Upper lobe of left lung (tissue), 6 donors: ENCODE measurements around the gene SPINK6. TPM values are rescaled to one million over a fixed set of nuclear protein-coding genes. Genes with fewer than 3 reads are reported as not detected.

ENCODE experiments used
- ATAC-seq, 2 donors: fragments of 200-7000 bp; cut with Tn5 transposase; one replicate each; pipeline ENCODE4 v1.9.1; 2022; ENCODE audit warnings: mild to moderate bottlenecking in 2 of 2, moderate library complexity in 2 of 2; ENCODE audit not compliant: low FRiP score in 2 of 2
- DNase-seq, 2 donors: peaks; one replicate each; pipeline ENCODE4 v3.0.0-alpha.2; 2019 to 2020
- H3K27ac ChIP-seq, 4 donors: fragments of 200-600 bp; sonication (generic); one replicate each; pipeline ENCODE4 v1.5.1; 2016 to 2019
- H3K27me3 ChIP-seq, 4 donors: fragments of 200-600 bp; sonication (generic); one replicate each; pipeline ENCODE4 v1.5.1; 2017 to 2019
- H3K36me3 ChIP-seq, 4 donors: fragments of 200-600 bp; sonication (generic); one replicate each; pipeline ENCODE4 v1.5.1; 2016 to 2019
- H3K4me1 ChIP-seq, 4 donors: fragments of 200-600 bp; sonication (generic); one replicate each; pipeline ENCODE4 v1.5.1; 2018 to 2019
- H3K4me3 ChIP-seq, 4 donors: fragments of 200-600 bp; sonication (generic); one replicate each; pipeline ENCODE4 v1.5.1; 2017 to 2019; ENCODE audit warnings: mild to moderate bottlenecking in 2 of 4, moderate library complexity in 1 of 4
- H3K9me3 ChIP-seq, 4 donors: fragments of 200-600 bp; sonication (generic); one replicate each; pipeline ENCODE4 v1.5.1; 2018 to 2019
- CTCF ChIP-seq, 6 experiments: fragments of 450-650 bp in 4 of 6; fragments of 200-600 bp in 2 of 6; sonication (generic) in 2 of 6; IDR thresholded peaks; one replicate each; pipeline ENCODE4 v1.5.1; 2016 to 2019; ENCODE audit warnings: antibody characterized with exemption in 6 of 6
- EP300 ChIP-seq, 4 donors: sonication (generic); formaldehyde crosslinking; IDR thresholded peaks; one replicate each; pipeline ENCODE4 v1.5.1; 2017; ENCODE audit warnings: antibody characterized with exemption in 4 of 4, control low read depth in 2 of 4
- POLR2A ChIP-seq, 4 donors: fragments of 450-650 bp; IDR thresholded peaks; one replicate each; pipeline ENCODE4 v1.5.1; 2016 to 2017; ENCODE audit warnings: antibody characterized with exemption in 4 of 4, mild to moderate bottlenecking in 2 of 4
- POLR2AphosphoS5 ChIP-seq, 2 donors: sonication (generic); formaldehyde crosslinking; IDR thresholded peaks; one replicate each; pipeline ENCODE4 v1.5.1; 2017; ENCODE audit warnings: antibody characterized with exemption in 2 of 2
- WGBS, 2 donors: methylation state at CpG; one replicate each; pipeline ENCODE4 v1.1.5; 2017 to 2018; 5-methylcytosine and 5-hydroxymethylcytosine counted together
- total RNA-seq, 6 donors: library from RNA; depleted of rRNA in 4 of 6; stranded (reverse); fragments of >200 nt in 4 of 6; gene quantifications; one replicate each; pipeline versions ENCODE4 v1.1.0 to v1.2.1, GENCODE V29; 2016 to 2021
- donor health status: DM: no; HTN: no; CAD: no; lungs with moderate emphysema.
- donor health status: DM: no; HTN: yes; CAD: no; lungs with severe emphysema.

SPINK6 gene
- total RNA-seq, 6 donors from 2014 or later, result not detected

GRCh38 chr5:148209151-148209770 lies 6.4 kb downstream of the SPINK6 start:
- Histone ChIP-seq H3K4me1 (no peaks in the 10 kb centered on the region), H3K36me3 (no peaks in the 10 kb centered on the region), H3K27ac (no peak overlapping the region), H3K9me3 (no peaks in the 10 kb centered on the region), H3K4me3 (no peak overlapping the region), H3K27me3 (no peaks in the 10 kb centered on the region)
- ATAC-seq, result no peak
- TF ChIP-seq POLR2AphosphoS5 (IDR thresholded peaks at IDR 0.05), result no peak
- TF ChIP-seq CTCF (IDR thresholded peaks at IDR 0.05), result no peak
- no peak for TF ChIP-seq EP300 (IDR thresholded peaks at IDR 0.05)
- no peak for TF ChIP-seq POLR2A (IDR thresholded peaks at IDR 0.05)
- no peak for DNase-seq
- 40 to 47% methylated on average over 3 of the region's 3 CpGs for WGBS, 2 donors

GRCh38 chr5:148214665-148215185 lies 11.9 kb downstream of the SPINK6 start:
- ATAC-seq, result no peak
- Histone ChIP-seq H3K4me3 (no peak overlapping the region), H3K27ac (no peak overlapping the region), H3K36me3 (no peaks in the 10 kb centered on the region), H3K27me3 (no peaks in the 10 kb centered on the region), H3K9me3 (no peaks in the 10 kb centered on the region), H3K4me1 (no peaks in the 10 kb centered on the region)
- no peak for TF ChIP-seq CTCF (IDR thresholded peaks at IDR 0.05)
- TF ChIP-seq POLR2A (IDR thresholded peaks at IDR 0.05), result no peak
- no peak for TF ChIP-seq EP300 (IDR thresholded peaks at IDR 0.05)
- no peak for TF ChIP-seq POLR2AphosphoS5 (IDR thresholded peaks at IDR 0.05)
- 68 to 75% methylated on average over 1 of the region's 1 CpG for WGBS, 2 donors
- no peak for DNase-seq

GRCh38 chr5:148221508-148221907 lies 18.7 kb downstream of the SPINK6 start:
- Histone ChIP-seq H3K4me3 (no peak overlapping the region), H3K27me3 (no peaks in the 10 kb centered on the region), H3K27ac (no peak overlapping the region), H3K36me3 (no peaks in the 10 kb centered on the region), H3K4me1 (no peaks in the 10 kb centered on the region), H3K9me3 (no peaks in the 10 kb centered on the region)
- 78 to 79% methylated on average over 6 of the region's 6 CpGs for WGBS, 2 donors
- ATAC-seq, result no peak
- DNase-seq, result no peak
- TF ChIP-seq EP300 (IDR thresholded peaks at IDR 0.05), result no peak
- no peak for TF ChIP-seq CTCF (IDR thresholded peaks at IDR 0.05)
- no peak for TF ChIP-seq POLR2AphosphoS5 (IDR thresholded peaks at IDR 0.05)
- TF ChIP-seq POLR2A (IDR thresholded peaks at IDR 0.05), result no peak

- H3K9me3 ChIP-seq, result no peaks in the 10 kb centered on the region
- whole genome bisulfite sequencing, 2 donors, result 79 to 80% methylated on average over 2 of the region's 2 CpGs
- no peaks in the 10 kb centered on the region for H3K36me3 ChIP-seq
- no peak for DNase-seq
- TF ChIP-seq CTCF (IDR thresholded peaks at IDR 0.05), result no peak
- TF ChIP-seq POLR2A (IDR thresholded peaks at IDR 0.05), result no peak
- no peak for TF ChIP-seq POLR2AphosphoS5 (IDR thresholded peaks at IDR 0.05)
- no peak for TF ChIP-seq EP300 (IDR thresholded peaks at IDR 0.05)
- ATAC-seq, result no peak
- H3K27ac ChIP-seq, result no peak overlapping the region
- no peaks in the 10 kb centered on the region for H3K4me1 ChIP-seq
- H3K27me3 ChIP-seq, result no peaks in the 10 kb centered on the region
- no peak overlapping the region for H3K4me3 ChIP-seq
These were observed 21.4 kb downstream of the SPINK6 start for GRCh38 chr5:148224117-148224742.
